ELF-1 (cell line): ENCODE results near the gene TULP3.
A peak's percentile ranks its signal among the peaks of the same experiment; 100 is the strongest.

Experiments
- DNase-seq: peaks from one replicate; pipeline ENCODE4 v3.0.0-alpha.2; 2016; ENCODE audit warnings: low read depth, low spot score

TULP3 gene

DNA sequence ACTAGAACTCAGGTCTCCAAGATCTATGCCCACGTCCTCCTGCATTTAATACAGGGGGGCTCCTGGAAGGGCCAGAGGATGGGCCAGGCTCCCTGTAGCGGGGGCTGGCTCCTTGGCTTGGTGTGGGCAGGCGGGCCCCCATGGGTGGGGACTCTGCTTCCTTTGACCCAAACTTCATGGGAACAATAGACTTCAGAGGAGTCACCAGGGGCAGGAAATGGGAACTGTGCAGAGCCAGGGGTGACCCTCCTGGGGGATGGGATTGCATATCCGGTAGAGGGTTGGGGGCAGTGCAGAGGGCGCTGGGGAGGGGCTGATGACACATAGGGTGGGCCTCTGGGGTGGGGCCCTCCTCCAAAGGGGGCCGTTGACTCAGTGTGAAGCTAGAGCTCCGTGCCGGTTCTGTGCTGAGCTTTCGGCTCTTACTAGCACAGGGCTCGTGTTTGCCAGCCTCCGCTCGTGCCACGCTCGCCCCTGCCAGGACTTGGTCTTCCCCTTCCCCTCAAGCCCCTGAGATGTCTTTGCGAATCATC lies 73.1 kb downstream of the TULP3 start:
- DNase-seq: peak; percentile 64

GRCh38 chr12:2967651-2968050 lies 77.0 kb downstream of the TULP3 start:
- no peak for DNase-seq

DNA sequence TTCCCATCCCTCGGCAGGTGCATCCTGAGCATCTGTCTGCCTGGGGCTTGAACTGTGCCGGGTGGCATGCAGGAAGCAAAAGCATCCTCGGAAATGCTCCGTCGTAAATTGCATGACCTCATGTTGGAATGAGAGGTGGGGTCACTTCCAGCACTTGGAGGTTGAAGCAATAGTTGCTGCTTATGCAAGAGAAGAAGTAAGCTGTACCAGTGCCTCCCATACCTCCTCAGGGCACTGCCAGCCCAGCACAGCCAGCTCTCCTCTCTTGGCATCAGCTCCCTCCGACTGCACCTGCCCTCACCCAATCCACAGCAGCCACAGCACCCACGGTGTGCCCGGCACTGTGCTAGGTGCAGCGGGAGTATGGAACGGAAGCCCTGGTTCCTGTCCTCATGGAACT lies 80.1 kb downstream of the TULP3 start:
- DNase-seq: peak; percentile 18

- DNase-seq: no peak
Observed at GRCh38 chr12:2973566-2973965, 82.9 kb downstream of the TULP3 start.

GRCh38 chr12:2974560-2974971 lies 83.9 kb downstream of the TULP3 start:
- peak; percentile 69 for DNase-seq

DNA sequence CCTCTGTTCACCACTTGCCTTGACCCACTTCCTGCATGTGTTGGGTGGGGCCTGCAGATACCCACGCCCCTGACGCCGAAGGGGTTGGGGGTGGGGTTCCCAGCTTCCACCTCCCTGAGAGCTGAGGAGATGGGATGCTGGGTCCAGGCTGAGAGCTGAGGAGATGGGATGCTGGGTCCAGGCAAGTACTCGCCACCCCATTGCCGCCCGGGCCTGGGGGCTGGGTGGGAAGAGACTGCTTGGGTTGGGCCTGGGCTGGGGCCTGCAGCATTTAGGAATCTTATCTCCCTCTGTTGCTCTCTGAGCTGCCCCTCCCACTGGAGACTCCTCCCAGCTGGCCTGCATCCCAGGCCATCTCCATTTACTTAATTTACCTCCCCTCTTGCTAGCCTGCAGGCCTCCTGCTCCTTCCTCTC lies 85.9 kb downstream of the TULP3 start:
- DNase-seq: peak; percentile 83

DNA sequence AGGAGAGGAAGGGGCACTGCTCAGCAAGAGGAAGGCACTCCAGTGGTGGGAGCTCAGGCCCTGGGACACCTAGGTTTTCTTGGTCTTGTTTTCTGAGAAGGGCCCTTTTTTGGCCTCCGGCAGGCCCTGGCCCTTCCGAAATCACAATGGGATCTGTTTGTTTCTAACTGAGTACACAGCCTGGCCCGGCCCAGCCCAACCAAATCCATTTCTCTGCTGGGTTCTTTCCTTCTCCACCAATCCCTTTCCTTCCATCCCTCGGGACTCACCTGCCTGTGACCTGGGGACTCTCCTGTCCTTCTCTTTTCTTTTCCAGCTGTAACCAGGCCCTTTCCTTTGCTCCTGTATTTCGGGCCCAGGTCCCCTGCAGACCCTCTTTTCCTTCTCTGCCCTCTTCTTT lies 87.1 kb downstream of the TULP3 start:
- peak; percentile 77 for DNase-seq

DNA sequence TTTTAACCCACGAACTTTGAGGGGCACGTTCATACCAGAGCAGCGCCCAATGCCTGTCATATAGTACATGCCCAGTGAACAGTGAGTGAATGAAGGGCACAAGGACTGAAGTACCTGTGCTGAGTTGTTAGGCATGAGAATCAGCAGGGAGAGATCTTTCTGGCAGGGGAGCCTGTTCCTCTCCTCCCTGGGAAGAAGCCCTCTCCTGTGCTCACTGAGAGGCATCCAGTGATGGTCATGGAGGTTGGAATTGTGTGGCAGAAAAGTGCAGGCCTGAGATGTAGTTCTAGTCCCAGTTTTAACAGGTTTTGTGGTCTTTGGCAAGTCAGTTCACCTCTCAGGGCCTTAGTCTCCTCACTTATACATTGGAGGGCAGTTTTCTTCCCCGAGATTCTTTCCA lies 89.1 kb downstream of the TULP3 start:
- DNase-seq: no peak

- DNase-seq: no peak
Observed at GRCh38 chr12:2980630-2981029, 89.9 kb downstream of the TULP3 start.

GRCh38 chr12:2982361-2982760 lies 91.7 kb downstream of the TULP3 start:
- no peak for DNase-seq

GRCh38 chr12:2984249-2984648 lies 93.6 kb downstream of the TULP3 start:
- no peak for DNase-seq

DNA sequence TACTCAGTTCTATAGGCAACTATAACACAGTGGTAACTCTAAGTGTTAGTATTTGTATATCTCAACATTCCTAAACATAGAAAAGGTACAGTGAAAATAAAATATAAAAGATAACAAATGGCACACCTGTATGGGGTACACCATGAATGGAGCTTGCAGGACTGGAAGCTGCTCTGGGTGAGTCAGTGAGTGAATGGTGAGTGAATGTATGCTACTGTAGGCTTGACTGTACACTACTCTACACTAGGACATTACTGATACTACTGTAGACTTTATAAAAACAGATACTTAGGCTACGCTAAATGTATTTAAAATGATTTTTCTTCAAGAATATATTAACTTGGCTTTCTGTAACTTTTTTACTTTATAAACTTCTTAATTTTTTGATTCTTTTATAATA lies 94.0 kb downstream of the TULP3 start:
- DNase-seq: no peak

- DNase-seq: no peak
Observed at GRCh38 chr12:2986876-2987275, 96.2 kb downstream of the TULP3 start.

DNA sequence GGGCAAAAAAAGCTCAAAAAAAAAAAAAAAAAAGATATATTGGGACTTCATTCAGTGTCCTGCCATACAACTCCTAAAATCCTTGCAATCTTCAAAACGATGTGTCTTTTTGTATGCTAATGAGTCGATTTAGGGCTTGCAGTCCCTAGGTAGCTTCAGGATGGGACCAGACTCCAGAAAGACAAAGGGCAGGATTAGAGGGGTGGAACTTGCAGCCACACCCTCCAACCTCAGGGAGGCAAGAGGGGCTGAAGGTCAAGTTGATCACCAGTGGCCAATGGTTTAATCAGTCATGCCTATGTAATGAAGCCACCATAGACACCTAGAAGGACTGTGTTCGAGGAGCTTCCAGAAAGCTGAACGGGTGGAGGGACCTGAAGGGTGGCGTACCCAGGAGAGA lies 97.8 kb downstream of the TULP3 start:
- peak; percentile 40 for DNase-seq
